AG09319 (cell line): ENCODE measurements around the gene KLC1.

ENCODE experiments used
- DNase-seq: peaks from one replicate; pipeline ENCODE4 v3.0.0-alpha.2; 2010; ENCODE audit warnings: low read depth; ENCODE audit errors: extremely low read depth
- CTCF ChIP-seq: IDR thresholded peaks from 2 replicates; pipeline ENCODE4 v1.5.1; 2011; ENCODE audit warnings: low read depth, mild to moderate bottlenecking, inconsistent platforms, low read length, moderate library complexity

Gene KLC1

DNA sequence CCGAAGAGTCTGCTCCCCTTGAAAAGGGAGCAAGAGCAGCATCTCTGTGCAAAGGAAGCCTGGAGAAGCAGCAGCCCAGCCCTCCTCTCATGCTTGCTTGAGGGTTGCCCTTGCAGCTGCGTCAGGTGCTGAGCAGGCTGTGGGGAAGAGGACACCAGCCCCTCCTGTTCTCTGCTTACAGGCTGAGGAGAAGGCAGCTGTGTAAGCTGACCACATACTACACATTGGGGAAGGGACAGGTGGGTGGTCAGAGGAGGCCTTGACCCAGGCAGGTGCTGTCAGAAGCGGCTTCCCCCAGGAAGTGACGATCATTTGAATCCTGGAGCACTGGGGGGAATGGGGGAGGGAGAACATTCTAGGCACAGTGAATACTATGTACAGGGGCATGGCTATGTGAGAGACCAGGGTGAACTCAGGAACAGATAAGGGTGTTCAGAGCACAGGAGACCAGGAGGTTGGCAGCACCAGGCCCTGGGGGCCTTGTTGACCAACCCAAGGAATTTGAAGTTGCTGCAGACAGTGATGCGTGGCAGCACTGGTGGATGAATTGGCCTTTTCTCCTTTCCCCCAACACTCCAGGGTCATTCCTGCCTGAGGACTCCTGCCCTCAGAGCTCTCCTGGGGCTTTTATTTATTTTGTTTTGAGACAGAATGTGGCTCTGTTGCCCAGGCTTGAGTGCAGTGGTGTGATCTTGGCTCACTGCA lies 2.7 kb upstream of the KLC1 start:
- no peak for DNase-seq
- no peak for TF ChIP-seq CTCF

DNA sequence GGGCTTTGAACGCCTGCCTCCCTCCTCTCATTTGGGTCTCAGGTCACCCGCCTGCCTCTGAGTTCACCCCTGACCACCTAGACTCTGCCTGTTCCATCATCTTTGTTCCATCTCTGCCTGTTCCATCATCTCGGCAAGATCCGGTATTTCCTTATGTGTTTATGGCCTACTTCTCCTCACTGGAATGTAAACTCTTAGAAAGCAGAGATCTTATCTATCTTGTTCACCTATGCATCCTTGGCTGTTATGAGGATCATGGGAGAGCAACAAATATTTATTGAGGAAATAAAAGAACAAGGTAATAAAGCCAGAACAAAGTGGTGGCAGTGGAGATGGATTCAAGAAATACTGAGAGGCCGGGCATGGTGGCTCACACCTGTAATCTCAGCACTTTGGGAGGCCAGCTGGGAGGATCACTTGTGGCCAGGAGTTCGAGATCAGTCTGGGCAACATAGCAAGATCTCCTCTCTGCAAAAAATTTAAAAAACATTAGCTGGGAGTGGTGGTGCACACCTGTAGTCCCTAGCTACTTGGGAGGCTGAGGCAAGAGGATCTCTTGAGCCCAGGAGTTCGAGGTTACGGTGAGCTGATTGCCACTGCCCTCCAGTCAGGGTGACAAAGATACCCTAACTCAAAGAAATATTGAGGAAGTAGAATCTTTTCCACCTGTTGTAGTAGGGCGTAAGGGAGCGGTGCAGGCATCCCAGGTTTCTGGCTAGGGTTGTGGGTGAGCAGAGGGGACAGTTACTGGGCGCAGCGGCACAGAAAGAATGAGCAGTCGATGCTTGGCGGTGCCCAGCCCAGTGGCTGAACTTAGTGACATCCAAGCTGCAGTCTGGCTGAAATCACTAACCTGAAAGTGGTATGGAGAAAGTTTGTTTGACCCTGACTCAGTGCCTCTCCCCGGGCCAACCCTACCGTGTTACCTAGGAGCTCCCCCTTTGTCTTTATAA lies 1.7 kb upstream of the KLC1 start:
- TF ChIP-seq CTCF: no peak
- no peak for DNase-seq

GRCh38 chr14:103628221-103628683 lies 759 bp upstream of the KLC1 start:
- peak; percentile 52 for DNase-seq
- no peak for TF ChIP-seq CTCF

DNA sequence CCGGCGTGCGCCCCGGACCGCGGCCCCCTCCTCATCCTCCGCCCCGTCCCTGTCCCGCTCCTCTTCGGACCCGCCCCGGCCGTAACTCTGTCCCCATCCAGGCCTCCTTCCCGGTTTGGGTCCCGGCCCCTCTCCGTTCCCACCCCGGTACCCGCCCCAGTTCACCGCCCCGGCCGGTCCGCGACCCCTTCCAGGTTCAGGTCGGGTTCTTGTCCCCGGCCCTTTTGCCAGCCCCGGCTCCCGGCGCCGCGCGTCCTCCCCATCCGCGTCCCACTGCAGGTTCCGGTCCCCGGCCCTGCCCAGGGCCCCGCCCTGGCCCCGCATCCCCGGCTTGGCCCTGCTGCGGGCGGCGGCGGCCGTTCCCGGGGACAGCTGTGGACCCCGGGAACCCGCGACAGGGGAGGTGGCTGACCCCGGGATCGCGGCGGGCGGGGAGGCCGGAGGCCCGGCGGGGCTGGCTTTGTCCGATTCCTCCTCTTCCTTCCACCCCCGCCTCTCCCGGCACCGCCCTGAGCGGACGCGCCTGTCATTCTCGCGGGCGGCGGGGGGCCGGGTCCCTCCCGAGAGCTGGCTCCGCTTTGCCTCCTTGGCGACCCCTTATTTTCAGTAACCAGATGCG lies 601 bp downstream of the KLC1 start:
- DNase-seq: no peak
- no peak for TF ChIP-seq CTCF

- no peak for DNase-seq
- TF ChIP-seq CTCF: no peak
These were observed 1.5 kb downstream of the KLC1 start for GRCh38 chr14:103630364-103631108.

- no peak for DNase-seq
- no peak for TF ChIP-seq CTCF
These were observed 4.4 kb downstream of the KLC1 start for GRCh38 chr14:103633391-103633790.
